HG02763 (cell line): Measurements from ENCODE around the gene DAB1.

Experiments used
- ATAC-seq: cut with Tn5 transposase; IDR thresholded peaks from one replicate; pipeline ENCODE4 v1.9.1; 2021; ENCODE audit warnings: mild to moderate bottlenecking, moderate library complexity; ENCODE audit not compliant: unreplicated experiment

DAB1 gene

DNA sequence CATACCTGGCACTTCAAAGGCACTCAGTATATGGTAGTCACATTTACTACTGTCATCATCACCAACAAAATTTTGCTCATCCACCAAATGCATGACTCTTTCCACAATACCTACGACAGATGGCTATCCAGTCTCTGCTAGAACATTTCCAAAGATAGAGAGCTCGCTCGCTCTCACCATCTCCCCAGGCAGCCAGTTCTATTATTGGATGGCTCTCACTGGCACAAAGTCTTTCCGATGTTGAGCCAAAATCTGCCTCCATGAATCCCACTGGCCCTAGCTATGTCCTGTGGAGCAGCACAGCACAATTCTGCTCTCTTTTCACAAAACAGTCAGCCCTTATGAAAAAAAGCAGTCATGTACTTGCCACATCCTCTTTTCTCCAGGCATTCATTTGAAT, 102.1 kb downstream of the DAB1 start:
- ATAC-seq: no peak

- no peak for ATAC-seq
Observed at GRCh38 chr1:57319791-57320190, 104.1 kb downstream of the DAB1 start.

DNA sequence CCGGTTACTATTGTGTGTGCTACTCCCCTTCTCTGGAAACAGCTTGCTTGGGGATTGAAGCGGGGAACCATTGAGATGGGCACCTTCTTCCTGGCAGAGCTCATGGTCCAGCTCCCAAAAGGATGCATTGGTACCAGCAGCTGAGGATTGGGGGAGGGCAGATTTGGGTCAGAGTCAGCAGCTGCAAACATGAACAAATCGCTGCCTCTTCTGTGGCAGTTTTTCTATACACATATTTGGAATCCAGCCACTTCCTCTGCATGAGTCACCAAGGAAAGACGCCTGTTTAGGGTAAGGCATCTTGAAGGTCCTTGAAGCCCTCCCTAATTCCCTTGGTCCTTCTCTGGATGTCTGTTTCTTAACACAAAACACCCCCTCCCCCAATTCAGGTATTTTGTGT, 104.7 kb downstream of the DAB1 start:
- no peak for ATAC-seq

GRCh38 chr1:57316861-57317260, 107.0 kb downstream of the DAB1 start:
- no peak for ATAC-seq

DNA sequence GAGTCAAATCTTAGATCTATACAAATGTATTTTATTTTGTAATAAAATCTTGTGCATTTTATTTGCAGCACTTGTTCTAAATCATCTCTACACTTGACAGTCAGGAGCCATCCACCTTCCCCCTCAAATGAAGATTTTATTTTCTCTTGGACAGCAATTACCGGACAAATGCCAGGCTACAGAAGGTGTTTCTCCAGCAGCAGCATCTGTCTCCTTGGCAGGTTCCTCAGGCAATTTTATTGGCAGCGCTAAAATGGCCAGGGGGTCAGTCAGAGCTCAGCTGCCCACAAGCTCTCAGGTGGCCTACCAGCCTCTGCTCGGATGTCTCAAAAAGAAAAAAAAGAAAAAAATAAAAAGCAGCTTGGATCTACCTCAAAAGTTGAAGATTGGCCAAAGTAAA, 107.6 kb downstream of the DAB1 start:
- no peak for ATAC-seq

GRCh38 chr1:57312869-57313268, 111.0 kb downstream of the DAB1 start:
- ATAC-seq: no peak

- ATAC-seq: no peak
Observed at GRCh38 chr1:57311411-57311810, 112.4 kb downstream of the DAB1 start.

GRCh38 chr1:57311006-57311405, 112.9 kb downstream of the DAB1 start:
- no peak for ATAC-seq

GRCh38 chr1:57309630-57310029, 114.2 kb downstream of the DAB1 start:
- ATAC-seq: no peak

DNA sequence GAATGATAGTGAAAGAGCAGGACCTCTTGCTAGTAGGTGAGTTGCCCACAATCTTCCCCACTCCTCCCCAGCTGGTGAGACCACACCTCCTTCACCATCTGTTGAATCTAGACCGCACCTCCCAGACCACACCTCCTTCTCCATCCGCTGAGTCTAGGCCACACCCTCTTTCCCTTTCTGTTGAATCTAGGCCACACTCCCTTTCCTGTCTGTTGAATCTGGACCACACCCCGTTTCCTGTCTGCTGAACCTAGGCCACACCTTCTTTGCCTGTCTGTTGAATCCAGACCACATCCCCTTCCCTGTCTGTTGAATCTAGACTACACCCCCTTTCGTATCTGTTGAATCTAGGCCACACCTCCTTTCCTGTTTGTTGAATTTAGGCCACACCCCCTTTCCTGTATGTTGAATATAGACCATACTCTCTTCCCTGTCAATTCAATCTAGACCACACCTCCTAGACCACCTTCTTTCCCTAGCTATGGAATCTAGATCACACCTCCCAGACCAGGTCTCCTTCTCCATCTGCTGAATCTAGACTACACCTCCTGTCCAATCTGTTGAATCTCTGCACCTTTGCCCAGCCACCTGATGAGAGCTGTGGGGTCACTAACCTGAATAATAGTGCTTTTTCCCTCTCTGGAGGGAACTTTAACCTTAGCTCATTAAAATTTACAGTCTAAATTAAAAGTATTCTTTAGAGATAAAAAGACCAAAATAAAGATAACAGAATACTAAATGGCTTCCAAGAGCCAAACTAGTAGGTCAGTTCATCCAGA, 116.3 kb downstream of the DAB1 start:
- ATAC-seq: peak; percentile 67

GRCh38 chr1:57304591-57304990, 119.3 kb downstream of the DAB1 start:
- ATAC-seq: no peak

- ATAC-seq: no peak
Observed at GRCh38 chr1:57302812-57303596, 120.9 kb downstream of the DAB1 start.

DNA sequence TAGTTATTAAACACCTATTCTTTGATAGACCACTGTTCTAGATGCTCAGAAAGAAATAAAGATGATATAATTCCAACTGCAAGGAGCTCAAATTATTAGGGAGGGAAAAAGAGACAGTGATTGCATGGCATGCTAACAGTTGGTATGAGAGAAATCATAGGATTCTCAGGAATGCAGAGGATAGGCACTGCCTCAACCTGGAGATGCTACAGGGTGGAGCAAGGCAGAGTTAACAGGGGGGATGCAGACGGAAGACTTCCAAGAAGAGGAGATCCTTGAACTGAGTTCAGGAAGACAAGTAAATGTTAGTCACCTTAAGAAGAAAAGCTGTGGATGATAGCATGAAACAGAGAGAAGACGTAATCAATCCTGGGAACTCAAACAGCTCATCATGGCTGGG, 123.7 kb downstream of the DAB1 start:
- ATAC-seq: no peak

- no peak for ATAC-seq
Observed at GRCh38 chr1:57296726-57297250, 127.1 kb downstream of the DAB1 start.

- no peak for ATAC-seq
Observed at GRCh38 chr1:57295326-57295725, 128.5 kb downstream of the DAB1 start.

- no peak for ATAC-seq
Observed at GRCh38 chr1:57294177-57294576, 129.7 kb downstream of the DAB1 start.

- ATAC-seq: no peak
Observed at GRCh38 chr1:57293214-57293613, 130.6 kb downstream of the DAB1 start.

DNA sequence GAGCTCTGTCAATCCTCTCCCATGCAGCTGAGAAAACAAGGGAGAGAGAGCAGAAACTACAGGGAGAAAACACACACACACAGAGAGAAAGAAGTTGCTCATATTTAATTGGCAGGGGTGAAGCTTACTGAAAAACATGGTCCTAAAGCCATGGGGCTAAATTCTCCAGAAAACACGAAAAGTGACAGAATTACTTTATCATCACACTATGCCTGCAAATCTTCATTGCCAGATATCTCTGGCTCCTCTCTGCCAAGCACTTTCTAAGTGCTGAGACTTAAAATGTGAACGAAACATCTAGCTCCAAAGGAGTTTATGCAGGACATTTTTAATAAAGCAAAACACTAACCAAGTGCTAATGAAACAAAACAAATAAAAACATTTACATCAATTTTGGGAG, 134.1 kb downstream of the DAB1 start:
- ATAC-seq: no peak

DNA sequence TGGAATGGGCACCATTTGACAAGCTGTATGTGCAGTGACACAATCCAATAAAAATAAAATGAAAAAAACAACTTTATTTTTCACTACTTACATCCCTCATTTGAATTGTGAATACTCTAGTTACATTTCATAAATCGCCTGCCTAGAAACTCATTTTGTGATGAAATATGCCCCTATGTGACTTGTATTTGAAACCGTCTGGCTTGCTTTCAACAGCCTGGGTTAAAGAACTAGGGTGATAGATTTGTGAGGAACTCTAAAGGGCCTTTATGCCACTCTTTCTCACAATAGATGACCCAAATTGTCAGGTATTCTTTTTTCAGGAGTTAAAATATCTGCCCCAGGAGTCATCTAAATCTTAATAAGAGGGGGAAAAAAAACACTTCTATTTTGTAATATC, 137.9 kb downstream of the DAB1 start:
- ATAC-seq: no peak

DNA sequence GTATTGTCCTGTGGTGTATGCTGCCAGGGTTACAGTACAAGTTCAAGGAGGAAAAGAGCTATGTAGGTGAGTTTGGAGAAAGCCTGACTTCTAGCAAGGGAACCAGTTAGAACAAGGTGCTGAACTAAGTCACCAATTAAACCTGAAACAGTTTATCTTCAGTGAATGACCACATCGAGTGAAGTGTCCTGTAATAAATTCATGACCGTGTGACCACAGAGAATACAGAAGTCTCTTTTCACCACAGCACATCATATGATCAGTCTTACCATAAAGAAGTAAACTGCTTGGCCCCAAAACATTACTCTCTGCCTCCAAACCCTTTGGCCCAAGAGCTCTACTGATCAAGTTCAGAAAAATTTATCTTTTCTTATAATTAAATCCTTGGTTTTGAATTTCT, 141.4 kb downstream of the DAB1 start:
- ATAC-seq: no peak

DNA sequence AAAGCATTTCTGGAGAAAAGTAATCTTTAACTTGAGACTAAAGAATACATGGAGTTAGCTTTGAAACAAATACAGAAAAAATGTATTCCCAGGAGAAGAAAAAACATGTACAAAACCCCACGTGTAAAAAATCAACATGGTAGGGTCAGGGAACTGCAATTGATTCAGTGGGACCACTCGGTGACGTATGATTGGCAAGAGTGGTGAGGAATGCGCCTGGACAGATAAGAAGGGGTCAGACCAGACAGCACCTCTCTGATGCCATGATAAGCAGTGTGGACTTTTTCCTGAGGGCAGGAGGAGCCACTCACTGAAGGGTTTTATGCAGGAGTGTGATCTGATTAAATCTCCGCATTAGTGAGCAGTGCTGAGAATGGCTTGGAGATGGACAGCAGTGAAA, 142.5 kb downstream of the DAB1 start:
- no peak for ATAC-seq
